Activated naive CD8-positive, alpha-beta T cell treated with anti-CD3 and anti-CD28 coated beads for 36 hours (primary cell): ENCODE results near the gene TMEM25. TPM values are rescaled to one million over a fixed set of nuclear protein-coding genes. Genes with fewer than 3 reads are reported as not detected.
"Not testable (repeated sequence)": the region's sequence is repeated elsewhere in the genome, so short reads cannot be mapped to it uniquely, and the experiment has no call there.

Source experiments
- DNase-seq: peaks from one replicate; pipeline ENCODE4 v3.0.0; 2021
- H3K27ac Mint-ChIP-seq: one replicate; pipeline ENCODE4 v1.8.0; 2022; ENCODE audit warnings: mild to moderate bottlenecking, moderate library complexity, mixed read lengths
- H3K27me3 Mint-ChIP-seq: one replicate; pipeline ENCODE4 v1.8.0; 2022; ENCODE audit warnings: mild to moderate bottlenecking, mixed read lengths
- H3K36me3 Mint-ChIP-seq: one replicate; pipeline ENCODE4 v1.8.0; 2021; ENCODE audit warnings: mild to moderate bottlenecking, mixed read lengths
- H3K4me1 Mint-ChIP-seq: one replicate; pipeline ENCODE4 v1.8.0; 2021; ENCODE audit warnings: mixed read lengths
- H3K4me3 Mint-ChIP-seq: one replicate; pipeline ENCODE4 v1.8.0; 2022; ENCODE audit warnings: mild to moderate bottlenecking, moderate library complexity, mixed read lengths
- H3K9me3 Mint-ChIP-seq: one replicate; pipeline ENCODE4 v1.8.0; 2022; ENCODE audit warnings: mixed read lengths
- total RNA-seq, 2 experiments: library from RNA; stranded (reverse); gene quantifications; one replicate each; pipeline ENCODE4 v1.2.3, GENCODE V29; 2021

TMEM25 gene
- 10 to 100 TPM; 14.2 to 14.7 TPM for total RNA-seq

GRCh38 chr11:118530683-118531596 is at the start of gene TMEM25:
Gene TMEM25 (plus strand): TSS chr11:118531192. CDS start chr11:118531802, 610 bp downstream.
- no peaks in the 10 kb centered on the region for H3K27me3 Mint-ChIP-seq

GRCh38 chr11:118481238-118481637 is 49.8 kb upstream of the TMEM25 start:
- H3K27me3 Mint-ChIP-seq, H3K4me3 Mint-ChIP-seq, DNase-seq, H3K27ac Mint-ChIP-seq, H3K4me1 Mint-ChIP-seq, H3K9me3 Mint-ChIP-seq: not testable (repeated sequence)
- H3K36me3 Mint-ChIP-seq, result peaks cover 31% of the 10 kb centered on the region

More at GRCh38 chr11:118530683-118531596, at the start of gene TMEM25:
- Mint-ChIP-seq H3K4me1 (peaks cover 22% of the 10 kb centered on the region), H3K27ac (peak within 1 kb of the TSS; percentile 76), H3K9me3 (no peaks in the 10 kb centered on the region), H3K4me3 (peak within 1 kb of the TSS; percentile 86), H3K36me3 (no peaks in the 10 kb centered on the region)
- DNase-seq, result peak; percentile 85

GRCh38 chr11:118484405-118484804 is 46.6 kb upstream of the TMEM25 start:
- DNase-seq, result no peak
- H3K4me3 Mint-ChIP-seq, result no peak overlapping the region
- H3K27me3 Mint-ChIP-seq, result no peaks in the 10 kb centered on the region
- H3K9me3 Mint-ChIP-seq, result no peaks in the 10 kb centered on the region
- H3K27ac Mint-ChIP-seq, result peak overlapping the region; percentile 44
- peaks cover 20% of the 10 kb centered on the region for H3K36me3 Mint-ChIP-seq
- no peaks in the 10 kb centered on the region for H3K4me1 Mint-ChIP-seq

GRCh38 chr11:118485273-118485672 is 45.7 kb upstream of the TMEM25 start:
- Mint-ChIP-seq H3K4me1 (no peaks in the 10 kb centered on the region), H3K27ac (no peak overlapping the region), H3K36me3 (peaks cover 16% of the 10 kb centered on the region), H3K4me3 (no peak overlapping the region), H3K27me3 (no peaks in the 10 kb centered on the region), H3K9me3 (no peaks in the 10 kb centered on the region)
- DNase-seq, result no peak

GRCh38 chr11:118488480-118489109 is 42.4 kb upstream of the TMEM25 start:
- Mint-ChIP-seq H3K27me3 (no peaks in the 10 kb centered on the region), H3K4me1 (peaks cover 5% of the 10 kb centered on the region), H3K4me3 (no peak overlapping the region), H3K27ac (no peak overlapping the region), H3K9me3 (no peaks in the 10 kb centered on the region), H3K36me3 (peaks cover 18% of the 10 kb centered on the region)
- DNase-seq, result peak; percentile 72

- DNase-seq, result peak; percentile 3
These were observed 40.0 kb upstream of the TMEM25 start for GRCh38 chr11:118491041-118491440.

GRCh38 chr11:118497831-118498230 is 33.2 kb upstream of the TMEM25 start:
- Mint-ChIP-seq H3K9me3 (no peaks in the 10 kb centered on the region), H3K27ac (peak overlapping the region; percentile 22), H3K4me3 (no peak overlapping the region), H3K4me1 (peaks cover under 1% of the 10 kb centered on the region), H3K27me3 (no peaks in the 10 kb centered on the region), H3K36me3 (peaks cover 15% of the 10 kb centered on the region)
- no peak for DNase-seq

More at GRCh38 chr11:118491041-118491440, 40.0 kb upstream of the TMEM25 start:
- Mint-ChIP-seq H3K9me3 (no peaks in the 10 kb centered on the region), H3K27ac (peak overlapping the region; percentile 88), H3K27me3 (no peaks in the 10 kb centered on the region), H3K4me3 (no peak overlapping the region), H3K4me1 (peaks cover 5% of the 10 kb centered on the region), H3K36me3 (peaks cover 18% of the 10 kb centered on the region)

GRCh38 chr11:118503216-118503615 is 27.8 kb upstream of the TMEM25 start:
- Mint-ChIP-seq H3K27ac (peak overlapping the region; percentile 30), H3K36me3 (peaks cover 23% of the 10 kb centered on the region), H3K27me3 (no peaks in the 10 kb centered on the region), H3K4me1 (peaks cover 2% of the 10 kb centered on the region), H3K4me3 (no peak overlapping the region), H3K9me3 (no peaks in the 10 kb centered on the region)
- no peak for DNase-seq

GRCh38 chr11:118511601-118512000 is 19.4 kb upstream of the TMEM25 start:
- Mint-ChIP-seq H3K27ac (no peak overlapping the region), H3K27me3 (no peaks in the 10 kb centered on the region), H3K9me3 (no peaks in the 10 kb centered on the region), H3K4me3 (no peak overlapping the region), H3K4me1 (peaks cover 4% of the 10 kb centered on the region), H3K36me3 (peaks cover 11% of the 10 kb centered on the region)
- DNase-seq, result no peak

- H3K36me3 Mint-ChIP-seq, result peaks cover 11% of the 10 kb centered on the region
- peak overlapping the region; percentile 27 for H3K27ac Mint-ChIP-seq
- no peak overlapping the region for H3K4me3 Mint-ChIP-seq
- H3K9me3 Mint-ChIP-seq, result no peaks in the 10 kb centered on the region
- peaks cover 4% of the 10 kb centered on the region for H3K4me1 Mint-ChIP-seq
- DNase-seq, result no peak
- H3K27me3 Mint-ChIP-seq, result no peaks in the 10 kb centered on the region
These were observed 16.9 kb upstream of the TMEM25 start for GRCh38 chr11:118514103-118514502.

- DNase-seq, result no peak
- no peaks in the 10 kb centered on the region for H3K9me3 Mint-ChIP-seq
- no peaks in the 10 kb centered on the region for H3K4me1 Mint-ChIP-seq
- H3K27me3 Mint-ChIP-seq, result no peaks in the 10 kb centered on the region
- H3K27ac Mint-ChIP-seq, result peak overlapping the region; percentile 32
- H3K4me3 Mint-ChIP-seq, result no peak overlapping the region
- peaks cover 13% of the 10 kb centered on the region for H3K36me3 Mint-ChIP-seq
These were observed 11.4 kb upstream of the TMEM25 start for GRCh38 chr11:118519549-118519948.

- H3K36me3 Mint-ChIP-seq, result peaks cover 11% of the 10 kb centered on the region
- no peak for DNase-seq
- no peak overlapping the region for H3K4me3 Mint-ChIP-seq
- peaks cover 2% of the 10 kb centered on the region for H3K4me1 Mint-ChIP-seq
- H3K27ac Mint-ChIP-seq, result no peak overlapping the region
- H3K9me3 Mint-ChIP-seq, result no peaks in the 10 kb centered on the region
- H3K27me3 Mint-ChIP-seq, result no peaks in the 10 kb centered on the region
These were observed 9.1 kb upstream of the TMEM25 start for GRCh38 chr11:118521892-118522311.

GRCh38 chr11:118522571-118523072 is 8.4 kb upstream of the TMEM25 start:
- peaks cover 6% of the 10 kb centered on the region for H3K4me1 Mint-ChIP-seq
- no peaks in the 10 kb centered on the region for H3K27me3 Mint-ChIP-seq
- H3K9me3 Mint-ChIP-seq, result no peaks in the 10 kb centered on the region
- no peak for DNase-seq
- H3K36me3 Mint-ChIP-seq, result peaks cover 11% of the 10 kb centered on the region
- no peak overlapping the region for H3K4me3 Mint-ChIP-seq
- H3K27ac Mint-ChIP-seq, result no peak overlapping the region

- no peak overlapping the region for H3K4me3 Mint-ChIP-seq
- no peaks in the 10 kb centered on the region for H3K27me3 Mint-ChIP-seq
- DNase-seq, result no peak
- H3K4me1 Mint-ChIP-seq, result peaks cover 11% of the 10 kb centered on the region
- H3K9me3 Mint-ChIP-seq, result no peaks in the 10 kb centered on the region
- peaks cover 11% of the 10 kb centered on the region for H3K36me3 Mint-ChIP-seq
- no peak overlapping the region for H3K27ac Mint-ChIP-seq
These were observed 6.6 kb upstream of the TMEM25 start for GRCh38 chr11:118524356-118524755.

GRCh38 chr11:118524757-118525470 is 6.1 kb upstream of the TMEM25 start:
- Mint-ChIP-seq H3K4me1 (peaks cover 17% of the 10 kb centered on the region), H3K27me3 (no peaks in the 10 kb centered on the region), H3K9me3 (no peaks in the 10 kb centered on the region), H3K4me3 (no peak overlapping the region), H3K36me3 (peaks cover 5% of the 10 kb centered on the region), H3K27ac (no peak overlapping the region)
- DNase-seq, result no peak
